Measurements from ENCODE around the gene FN3KRP.

FN3KRP gene

DNA sequence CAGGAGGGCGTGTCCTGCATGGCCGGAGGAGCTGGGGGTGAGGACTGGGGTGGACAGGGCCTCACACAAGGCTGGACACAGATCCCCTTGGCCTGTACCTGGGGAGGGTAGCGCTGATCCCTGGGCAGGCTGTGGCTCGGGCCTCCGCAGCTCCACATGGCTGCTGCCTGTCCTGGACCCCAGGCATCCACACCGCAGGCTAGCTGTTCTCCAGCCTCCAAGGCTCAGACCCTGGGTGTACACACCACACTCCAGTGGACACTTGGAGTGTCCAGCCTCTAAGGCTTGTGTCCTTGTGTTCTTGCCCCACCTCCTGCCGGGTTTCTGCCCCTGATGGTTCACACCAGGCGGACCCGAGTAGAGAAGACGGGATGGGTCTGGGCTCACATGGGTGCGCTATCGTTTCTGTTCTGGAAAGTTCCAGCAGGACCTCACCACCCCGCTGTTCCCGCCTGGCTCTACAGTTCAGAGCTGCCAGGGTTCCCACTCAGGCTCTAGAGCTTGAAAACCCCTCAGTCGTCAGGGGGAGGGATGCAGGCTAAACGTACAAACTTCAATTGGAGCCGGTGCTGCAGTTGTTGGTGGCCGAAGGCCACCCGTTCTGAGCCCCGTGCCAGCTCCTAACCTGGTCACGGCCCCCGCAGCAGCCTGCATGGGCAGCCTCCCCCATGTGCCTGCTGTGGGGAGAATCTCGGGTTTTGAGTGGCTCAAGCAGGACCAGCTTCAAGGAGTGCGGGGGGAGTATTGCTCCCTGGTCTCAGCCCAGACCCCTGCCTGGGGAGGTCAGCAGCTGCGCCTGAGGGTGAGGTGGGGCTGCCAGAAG, 6.6 kb upstream of the FN3KRP start:
- H3K4me3 ChIP-seq (ENCODE audit: control insufficient read depth in 1 of 7, extremely low read depth in 1 of 7, insufficient read depth in 4 of 7, low read depth in 2 of 7, low read length in 6 of 7): no peak overlapping the region
- CTCF ChIA-PET: interaction anchor here (1.2 to 1.6 kb wide), 2 partner anchors 41 to 45 kb away, joined by 3 to 4 read pairs; no protein-coding TSS in a partner anchor
- 96% methylated on average over 24 of the region's 25 CpGs for WGBS (ENCODE audit: insufficient coverage)

GRCh38 chr17:82710499-82711232, 5.8 kb upstream of the FN3KRP start:
- ChIA-PET POLR2A (no interaction called here), CTCF (interaction anchor here (1.2 to 1.6 kb wide), 2 partner anchors 42 to 44 kb away, joined by 3 to 4 read pairs; no protein-coding TSS in a partner anchor)
- H3K27me3 ChIP-seq (replicated peaks in 2 of 5; ENCODE audit: control insufficient read depth in 4 of 5, insufficient read depth in 5 of 5, low read length in 4 of 5): no peaks in the 10 kb centered on the region
- DNase-seq: no peak
- 85% methylated on average over 27 of the region's 29 CpGs for WGBS (ENCODE audit: insufficient coverage)
- no peak overlapping the region for H3K4me3 ChIP-seq (ENCODE audit: control insufficient read depth in 1 of 7, extremely low read depth in 1 of 7, insufficient read depth in 4 of 7, low read depth in 2 of 7, low read length in 6 of 7)
- H3K36me3 ChIP-seq (ENCODE audit: control insufficient read depth in 4 of 4, insufficient read depth in 4 of 4, low read length in 3 of 4): no peaks in the 10 kb centered on the region
- H3K4me1 ChIP-seq (ENCODE audit: control extremely low read depth in 1 of 4, control insufficient read depth in 4 of 4, insufficient read depth in 4 of 4, low read length in 3 of 4): peaks cover 0 to 4% (median under 1%) of the 10 kb centered on the region in 4 experiments
- H3K27ac ChIP-seq (ENCODE audit: insufficient read depth in 1 of 2, low read depth in 1 of 2, low read length in 2 of 2, poor library complexity in 1 of 2, severe bottlenecking in 2 of 2): no peak overlapping the region
- H3K9me3 ChIP-seq (ENCODE audit: control extremely low read depth in 1 of 5, control insufficient read depth in 4 of 5, insufficient read depth in 2 of 5, low read depth in 1 of 5, low read length in 4 of 5): no peaks in the 10 kb centered on the region

More for the DNA sequence above, 6.6 kb upstream of the FN3KRP start:
- H3K9me3 ChIP-seq (ENCODE audit: control extremely low read depth in 1 of 5, control insufficient read depth in 4 of 5, insufficient read depth in 2 of 5, low read depth in 1 of 5, low read length in 4 of 5): no peaks in the 10 kb centered on the region
- no peak overlapping the region for H3K27ac ChIP-seq (ENCODE audit: insufficient read depth in 1 of 2, low read depth in 1 of 2, low read length in 2 of 2, poor library complexity in 1 of 2, severe bottlenecking in 2 of 2)
- peaks cover 0 to 2% (median 0%) of the 10 kb centered on the region in 4 experiments for H3K4me1 ChIP-seq (ENCODE audit: control extremely low read depth in 1 of 4, control insufficient read depth in 4 of 4, insufficient read depth in 4 of 4, low read length in 3 of 4)
- POLR2A ChIA-PET: no interaction called here
- DNase-seq: no peak
- H3K27me3 ChIP-seq (replicated peaks in 2 of 5; ENCODE audit: control insufficient read depth in 4 of 5, insufficient read depth in 5 of 5, low read length in 4 of 5): no peaks in the 10 kb centered on the region
- no peaks in the 10 kb centered on the region for H3K36me3 ChIP-seq (ENCODE audit: control insufficient read depth in 4 of 4, insufficient read depth in 4 of 4, low read length in 3 of 4)

GRCh38 chr17:82713071-82713723, 3.3 kb upstream of the FN3KRP start:
- ChIA-PET POLR2A (no interaction called here), CTCF (interaction anchor here (0.5 to 1.2 kb wide), 3 partner anchors 20 to 304 kb away, joined by 3 read pairs; no protein-coding TSS in a partner anchor)
- Histone ChIP-seq H3K4me3 (ENCODE audit: control insufficient read depth in 1 of 7, extremely low read depth in 1 of 7, insufficient read depth in 4 of 7, low read depth in 2 of 7, low read length in 6 of 7) (no peak overlapping the region), H3K9me3 (ENCODE audit: control extremely low read depth in 1 of 5, control insufficient read depth in 4 of 5, insufficient read depth in 2 of 5, low read depth in 1 of 5, low read length in 4 of 5) (no peaks in the 10 kb centered on the region), H3K4me1 (ENCODE audit: control extremely low read depth in 1 of 4, control insufficient read depth in 4 of 4, insufficient read depth in 4 of 4, low read length in 3 of 4) (peaks cover 1 to 19% (median 16%) of the 10 kb centered on the region in 4 experiments), H3K36me3 (ENCODE audit: control insufficient read depth in 4 of 4, insufficient read depth in 4 of 4, low read length in 3 of 4) (no peaks in the 10 kb centered on the region), H3K27me3 (replicated peaks in 2 of 5; ENCODE audit: control insufficient read depth in 4 of 5, insufficient read depth in 5 of 5, low read length in 4 of 5) (no peaks in the 10 kb centered on the region), H3K27ac (ENCODE audit: insufficient read depth in 1 of 2, low read depth in 1 of 2, low read length in 2 of 2, poor library complexity in 1 of 2, severe bottlenecking in 2 of 2) (no peak overlapping the region)
- no peak for DNase-seq
- 95% methylated on average over 35 of the region's 35 CpGs for WGBS (ENCODE audit: insufficient coverage)

DNA sequence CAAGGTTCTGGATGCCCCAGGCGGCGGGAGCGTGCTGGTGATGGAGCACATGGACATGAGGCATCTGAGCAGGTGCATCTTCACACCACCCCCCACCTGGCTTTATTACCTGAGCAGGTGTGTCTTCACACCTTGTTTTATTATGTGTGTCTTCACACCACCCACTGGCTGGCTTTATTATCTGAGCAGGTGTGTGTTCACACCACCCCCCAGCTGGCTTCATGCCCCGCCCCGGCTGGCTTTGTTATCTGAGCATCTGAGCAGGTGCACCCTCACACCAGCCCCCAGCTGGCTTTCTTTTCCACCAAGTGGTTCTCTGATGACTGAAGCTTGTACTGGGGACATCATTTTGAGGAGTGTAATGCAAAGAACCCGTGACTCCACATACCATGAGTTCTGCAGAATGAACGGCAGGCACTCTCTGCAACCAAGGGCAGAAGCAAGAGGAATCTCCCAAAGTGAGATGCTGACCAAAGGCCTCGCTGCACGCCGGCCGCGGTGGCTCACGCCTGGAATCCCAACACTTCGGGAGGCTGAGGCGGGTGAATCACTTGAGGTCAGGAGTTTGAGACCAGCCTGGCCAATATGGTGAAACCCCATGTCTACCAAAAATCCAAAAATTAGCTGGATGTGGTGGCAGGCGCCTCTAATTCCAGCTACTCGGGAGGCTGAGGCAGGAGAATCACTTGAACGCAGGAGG, 2.6 kb downstream of the FN3KRP start:
- Histone ChIP-seq H3K27me3 (replicated peaks in 2 of 5; ENCODE audit: control insufficient read depth in 4 of 5, insufficient read depth in 5 of 5, low read length in 4 of 5) (no peaks in the 10 kb centered on the region), H3K36me3 (ENCODE audit: control insufficient read depth in 4 of 4, insufficient read depth in 4 of 4, low read length in 3 of 4) (peaks cover 2 to 40% (median 27%) of the 10 kb centered on the region in 4 experiments), H3K4me3 (ENCODE audit: control insufficient read depth in 1 of 7, extremely low read depth in 1 of 7, insufficient read depth in 4 of 7, low read depth in 2 of 7, low read length in 6 of 7) (no peak overlapping the region), H3K9me3 (ENCODE audit: control extremely low read depth in 1 of 5, control insufficient read depth in 4 of 5, insufficient read depth in 2 of 5, low read depth in 1 of 5, low read length in 4 of 5) (no peaks in the 10 kb centered on the region), H3K27ac (ENCODE audit: insufficient read depth in 1 of 2, low read depth in 1 of 2, low read length in 2 of 2, poor library complexity in 1 of 2, severe bottlenecking in 2 of 2) (no peak overlapping the region), H3K4me1 (ENCODE audit: control extremely low read depth in 1 of 4, control insufficient read depth in 4 of 4, insufficient read depth in 4 of 4, low read length in 3 of 4) (peaks cover 1 to 20% (median 16%) of the 10 kb centered on the region in 4 experiments)
- CTCF ChIA-PET: interaction anchor here (0.6 kb wide), 1 partner anchor 53 kb away, joined by 3 read pairs; no protein-coding TSS in a partner anchor
- POLR2A ChIA-PET: no interaction called here
- no peak for DNase-seq
- 99% methylated on average over 14 of the region's 18 CpGs for WGBS (ENCODE audit: insufficient coverage)

DNA sequence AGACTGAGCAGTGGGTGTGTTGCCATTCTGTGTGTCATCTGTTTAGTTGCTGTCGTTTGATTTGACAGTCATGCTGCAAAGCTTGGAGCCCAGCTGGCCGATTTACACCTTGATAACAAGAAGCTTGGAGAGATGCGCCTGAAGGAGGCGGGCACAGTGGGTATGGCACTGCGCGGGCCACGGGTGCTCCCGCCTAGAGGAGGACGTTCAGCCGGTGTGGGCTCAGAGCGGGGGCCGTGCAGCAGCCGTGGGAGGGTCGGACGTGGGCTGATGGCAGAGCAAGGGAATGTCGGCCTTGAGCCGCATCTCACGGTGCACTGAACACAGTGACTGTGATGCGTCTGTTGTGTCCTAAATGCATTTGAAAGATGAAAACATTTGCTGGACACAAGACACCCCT, 3.7 kb downstream of the FN3KRP start:
- POLR2A ChIA-PET: no interaction called here
- H3K36me3 ChIP-seq (ENCODE audit: control insufficient read depth in 4 of 4, insufficient read depth in 4 of 4, low read length in 3 of 4): peaks cover 2 to 40% (median 27%) of the 10 kb centered on the region in 4 experiments
- H3K27ac ChIP-seq (ENCODE audit: insufficient read depth in 1 of 2, low read depth in 1 of 2, low read length in 2 of 2, poor library complexity in 1 of 2, severe bottlenecking in 2 of 2): no peak overlapping the region
- no peaks in the 10 kb centered on the region for H3K27me3 ChIP-seq (replicated peaks in 2 of 5; ENCODE audit: control insufficient read depth in 4 of 5, insufficient read depth in 5 of 5, low read length in 4 of 5)
- peaks cover 1 to 20% (median 16%) of the 10 kb centered on the region in 4 experiments for H3K4me1 ChIP-seq (ENCODE audit: control extremely low read depth in 1 of 4, control insufficient read depth in 4 of 4, insufficient read depth in 4 of 4, low read length in 3 of 4)
- no peaks in the 10 kb centered on the region for H3K9me3 ChIP-seq (ENCODE audit: control extremely low read depth in 1 of 5, control insufficient read depth in 4 of 5, insufficient read depth in 2 of 5, low read depth in 1 of 5, low read length in 4 of 5)
- WGBS (ENCODE audit: insufficient coverage): 99% methylated on average over 12 of the region's 19 CpGs
- CTCF ChIA-PET: no interaction called here
- no peak for DNase-seq
- H3K4me3 ChIP-seq (ENCODE audit: control insufficient read depth in 1 of 7, extremely low read depth in 1 of 7, insufficient read depth in 4 of 7, low read depth in 2 of 7, low read length in 6 of 7): no peak overlapping the region

- no peak overlapping the region for H3K27ac ChIP-seq (ENCODE audit: insufficient read depth in 1 of 2, low read depth in 1 of 2, low read length in 2 of 2, poor library complexity in 1 of 2, severe bottlenecking in 2 of 2)
- POLR2A ChIA-PET: no interaction called here
- 93% methylated on average over 13 of the region's 19 CpGs for WGBS (ENCODE audit: insufficient coverage)
- no peaks in the 10 kb centered on the region for H3K27me3 ChIP-seq (replicated peaks in 2 of 5; ENCODE audit: control insufficient read depth in 4 of 5, insufficient read depth in 5 of 5, low read length in 4 of 5)
- no peaks in the 10 kb centered on the region for H3K9me3 ChIP-seq (ENCODE audit: control extremely low read depth in 1 of 5, control insufficient read depth in 4 of 5, insufficient read depth in 2 of 5, low read depth in 1 of 5, low read length in 4 of 5)
- H3K36me3 ChIP-seq (ENCODE audit: control insufficient read depth in 4 of 4, insufficient read depth in 4 of 4, low read length in 3 of 4): peaks cover 4 to 54% (median 39%) of the 10 kb centered on the region in 4 experiments
- peaks cover 1 to 8% (median 6%) of the 10 kb centered on the region in 4 experiments for H3K4me1 ChIP-seq (ENCODE audit: control extremely low read depth in 1 of 4, control insufficient read depth in 4 of 4, insufficient read depth in 4 of 4, low read length in 3 of 4)
- no peak overlapping the region for H3K4me3 ChIP-seq (ENCODE audit: control insufficient read depth in 1 of 7, extremely low read depth in 1 of 7, insufficient read depth in 4 of 7, low read depth in 2 of 7, low read length in 6 of 7)
- no peak for DNase-seq
- CTCF ChIA-PET: no interaction called here
These were observed 6.0 kb downstream of the FN3KRP start for GRCh38 chr17:82722341-82723013.
